ENCODE data around the gene MAP6D1.

- no peak for TF ChIP-seq EZH2phosphoT487 (IDR thresholded peaks at IDR 0.05; ENCODE audit: borderline replicate concordance)
- TF ChIP-seq, protein P1, sequence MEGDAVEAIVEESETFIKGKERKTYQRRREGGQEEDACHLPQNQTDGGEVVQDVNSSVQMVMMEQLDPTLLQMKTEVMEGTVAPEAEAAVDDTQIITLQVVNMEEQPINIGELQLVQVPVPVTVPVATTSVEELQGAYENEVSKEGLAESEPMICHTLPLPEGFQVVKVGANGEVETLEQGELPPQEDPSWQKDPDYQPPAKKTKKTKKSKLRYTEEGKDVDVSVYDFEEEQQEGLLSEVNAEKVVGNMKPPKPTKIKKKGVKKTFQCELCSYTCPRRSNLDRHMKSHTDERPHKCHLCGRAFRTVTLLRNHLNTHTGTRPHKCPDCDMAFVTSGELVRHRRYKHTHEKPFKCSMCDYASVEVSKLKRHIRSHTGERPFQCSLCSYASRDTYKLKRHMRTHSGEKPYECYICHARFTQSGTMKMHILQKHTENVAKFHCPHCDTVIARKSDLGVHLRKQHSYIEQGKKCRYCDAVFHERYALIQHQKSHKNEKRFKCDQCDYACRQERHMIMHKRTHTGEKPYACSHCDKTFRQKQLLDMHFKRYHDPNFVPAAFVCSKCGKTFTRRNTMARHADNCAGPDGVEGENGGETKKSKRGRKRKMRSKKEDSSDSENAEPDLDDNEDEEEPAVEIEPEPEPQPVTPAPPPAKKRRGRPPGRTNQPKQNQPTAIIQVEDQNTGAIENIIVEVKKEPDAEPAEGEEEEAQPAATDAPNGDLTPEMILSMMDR (conservative IDR thresholded peaks at IDR 0.05; ENCODE audit: low read length): no peak
These were observed 12.5 kb upstream of the MAP6D1 start for GRCh38 chr3:183837894-183838293.

All from Loucy (cell line).